ENCODE results near the gene IZUMO2.

The IZUMO2 gene

GRCh38 chr19:50162988-50163387 lies at the start of gene IZUMO2:
TSS of gene IZUMO2 (minus strand) at chr19:50163281. CDS start at chr19:50163194, 87 bp downstream.
- no peak for TF ChIP-seq CTCF (conservative IDR thresholded peaks at IDR 0.05)
- H3K27ac ChIP-seq: no peak within 1 kb of the TSS

- no peak overlapping the region for H3K27ac ChIP-seq
- no peak for TF ChIP-seq CTCF (conservative IDR thresholded peaks at IDR 0.05)
Observed at GRCh38 chr19:50210425-50210824, 47.3 kb upstream of the IZUMO2 start.

- no peak for TF ChIP-seq CTCF (conservative IDR thresholded peaks at IDR 0.05)
- H3K27ac ChIP-seq: no peak overlapping the region
Observed at GRCh38 chr19:50209131-50209530, 46.0 kb upstream of the IZUMO2 start.

- no peak for TF ChIP-seq CTCF (conservative IDR thresholded peaks at IDR 0.05)
Observed at GRCh38 chr19:50207730-50208129, 44.6 kb upstream of the IZUMO2 start.

GRCh38 chr19:50206191-50206590 lies 43.1 kb upstream of the IZUMO2 start:
- peak overlapping the region; percentile 77 for H3K27ac ChIP-seq
- no peak for TF ChIP-seq CTCF (conservative IDR thresholded peaks at IDR 0.05)

More at GRCh38 chr19:50207730-50208129, 44.6 kb upstream of the IZUMO2 start:
- no peak overlapping the region for H3K27ac ChIP-seq

- peak overlapping the region; percentile 77 for H3K27ac ChIP-seq
- peak; percentile 50 for TF ChIP-seq CTCF (conservative IDR thresholded peaks at IDR 0.05)
Observed at GRCh38 chr19:50205681-50206138, 42.6 kb upstream of the IZUMO2 start.

- peak overlapping the region; percentile 77 for H3K27ac ChIP-seq
- TF ChIP-seq CTCF (conservative IDR thresholded peaks at IDR 0.05): no peak
Observed at GRCh38 chr19:50204811-50205675, 42.0 kb upstream of the IZUMO2 start.

Data from VCaP (cell line).